Dendritic cell treated with granulocyte-macrophage colony-stimulating factor and Interleukin-4, amounts not matched to agents 40 ng/mL and 50 ng/mL, for 4 days (primary cell): ENCODE measurements around the gene HES1.

Experiments
- H3K27ac Mint-ChIP-seq: one replicate; pipeline ENCODE4 v1.8.0; 2022; ENCODE audit warnings: mild to moderate bottlenecking, mixed read lengths
- H3K27me3 Mint-ChIP-seq: one replicate; pipeline ENCODE4 v1.8.0; 2022; ENCODE audit warnings: mild to moderate bottlenecking, mixed read lengths
- H3K36me3 Mint-ChIP-seq: one replicate; pipeline ENCODE4 v1.8.0; 2022; ENCODE audit warnings: low read depth, mixed read lengths
- H3K4me1 Mint-ChIP-seq: one replicate; pipeline ENCODE4 v1.8.0; 2022; ENCODE audit warnings: low read depth, mixed read lengths
- H3K4me3 Mint-ChIP-seq: one replicate; pipeline ENCODE4 v1.8.0; 2022; ENCODE audit warnings: mild to moderate bottlenecking, moderate library complexity, mixed read lengths
- H3K9me3 Mint-ChIP-seq: one replicate; pipeline ENCODE4 v1.8.0; 2022; ENCODE audit warnings: mixed read lengths
- intact Hi-C: fragments of 100-400 bp; cut with micrococcal nuclease; formaldehyde crosslinking; loops from one replicate; pipeline ENCODE4 v1.15.0; 2022

HES1 gene

DNA sequence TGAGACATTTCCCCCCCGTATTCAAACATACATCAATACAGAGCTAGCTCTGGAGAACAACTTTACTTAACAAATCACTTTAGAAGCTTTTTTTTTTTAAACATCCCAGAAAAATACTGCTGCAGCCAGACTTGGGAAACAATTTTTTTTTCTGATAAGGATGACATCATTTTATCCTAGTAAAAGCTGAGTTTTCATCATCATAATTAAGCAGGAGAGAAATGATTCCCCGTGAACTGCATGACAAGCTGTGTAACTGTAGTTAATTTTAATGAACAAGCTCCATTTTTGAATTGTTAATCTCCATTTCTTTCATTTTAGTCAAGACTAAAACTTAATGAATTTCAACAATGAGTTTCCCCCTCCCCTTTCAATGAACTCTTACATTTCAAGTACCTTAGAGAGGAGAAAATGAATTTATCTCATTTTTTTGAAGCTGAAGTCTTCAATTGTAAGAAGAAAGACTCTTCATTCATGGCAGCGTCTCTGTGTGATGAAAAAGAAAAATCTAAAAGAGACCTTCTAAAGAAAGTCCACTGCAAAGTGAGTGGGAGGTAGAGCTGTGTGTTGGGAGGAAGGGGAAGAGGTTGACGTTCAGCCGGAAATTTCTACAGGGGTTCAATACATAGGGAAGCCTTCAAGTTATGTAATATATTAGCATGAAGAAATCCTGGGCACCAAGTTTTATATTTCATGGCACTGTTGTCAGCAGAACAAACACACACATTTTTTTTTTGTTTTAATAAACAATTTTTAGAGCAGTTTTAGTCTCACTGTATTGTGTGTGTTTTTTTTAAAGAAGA lies 31.7 kb downstream of the HES1 start:
- peaks cover 5% of the 10 kb centered on the region for H3K4me1 Mint-ChIP-seq
- H3K27ac Mint-ChIP-seq: no peak overlapping the region
- H3K4me3 Mint-ChIP-seq: no peak overlapping the region
- H3K9me3 Mint-ChIP-seq: no peaks in the 10 kb centered on the region
- no peaks in the 10 kb centered on the region for H3K36me3 Mint-ChIP-seq
- intact Hi-C loops: no loop called here
- H3K27me3 Mint-ChIP-seq: peaks cover 45% of the 10 kb centered on the region

DNA sequence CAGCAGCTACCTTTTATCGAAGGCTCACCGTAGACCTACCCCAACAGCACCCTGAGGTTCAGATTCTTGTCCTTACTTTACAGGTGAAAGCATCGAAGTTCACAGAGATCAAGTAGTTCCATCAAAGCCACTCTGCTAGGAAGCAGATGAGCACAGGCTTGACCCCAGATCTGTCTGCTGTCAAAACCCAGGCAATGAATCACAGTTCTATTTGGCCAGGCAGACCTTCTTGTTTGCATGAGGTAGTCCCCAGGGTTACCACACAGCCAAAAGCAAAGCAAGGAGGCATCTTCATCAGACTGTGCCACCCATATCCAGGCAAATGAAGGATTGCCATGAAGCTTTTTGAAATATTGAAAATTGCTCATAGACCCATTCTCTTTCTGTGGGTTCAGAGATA lies 33.0 kb downstream of the HES1 start:
- intact Hi-C loops: no loop called here
- H3K27ac Mint-ChIP-seq: no peak overlapping the region
- no peak overlapping the region for H3K4me3 Mint-ChIP-seq
- H3K36me3 Mint-ChIP-seq: no peaks in the 10 kb centered on the region
- H3K4me1 Mint-ChIP-seq: peaks cover 5% of the 10 kb centered on the region
- H3K9me3 Mint-ChIP-seq: no peaks in the 10 kb centered on the region
- peaks cover 36% of the 10 kb centered on the region for H3K27me3 Mint-ChIP-seq

DNA sequence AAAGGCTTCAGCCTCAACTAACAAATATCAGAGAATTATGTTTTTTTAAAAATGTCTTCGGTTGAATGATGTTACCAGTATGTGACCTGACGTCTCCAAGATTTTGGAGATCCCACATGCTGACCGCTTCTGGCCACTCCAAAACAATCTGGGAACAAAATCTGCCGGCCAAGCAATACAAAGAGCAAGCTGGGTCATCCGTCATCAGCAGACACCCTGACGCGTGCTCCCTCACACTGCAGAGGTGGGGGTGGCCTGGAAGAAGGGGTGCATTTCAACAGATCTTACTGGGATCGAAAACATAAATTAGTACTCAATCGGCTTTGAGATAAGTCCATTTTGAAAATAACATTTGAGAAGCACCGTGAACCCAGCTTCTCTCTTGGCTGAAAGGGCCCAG lies 33.6 kb downstream of the HES1 start:
- Mint-ChIP-seq H3K27ac (no peak overlapping the region), H3K9me3 (no peaks in the 10 kb centered on the region), H3K4me1 (peaks cover 5% of the 10 kb centered on the region), H3K36me3 (no peaks in the 10 kb centered on the region), H3K4me3 (no peak overlapping the region), H3K27me3 (peaks cover 34% of the 10 kb centered on the region)
- intact Hi-C loops: no loop called here

DNA sequence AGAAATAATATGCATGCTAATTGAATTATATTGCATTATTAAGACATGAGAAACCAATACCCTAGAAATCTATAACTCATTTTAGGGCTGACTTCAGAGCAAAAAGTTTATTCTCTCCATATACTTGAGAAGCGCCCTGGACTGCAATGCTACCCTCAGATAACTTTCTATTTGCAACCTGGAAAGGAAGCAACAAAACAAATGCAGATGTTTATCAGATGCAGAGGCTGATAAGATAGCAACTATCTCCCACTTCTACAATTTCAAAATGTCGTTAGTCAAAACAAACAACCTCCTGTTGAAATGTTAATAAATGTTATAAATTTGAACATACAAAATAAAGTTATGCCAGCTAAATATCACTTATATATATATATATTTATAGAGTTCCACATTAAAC lies 34.8 kb downstream of the HES1 start:
- H3K9me3 Mint-ChIP-seq: no peaks in the 10 kb centered on the region
- no peak overlapping the region for H3K27ac Mint-ChIP-seq
- H3K36me3 Mint-ChIP-seq: no peaks in the 10 kb centered on the region
- H3K4me1 Mint-ChIP-seq: peaks cover 5% of the 10 kb centered on the region
- H3K4me3 Mint-ChIP-seq: no peak overlapping the region
- peaks cover 36% of the 10 kb centered on the region for H3K27me3 Mint-ChIP-seq
- intact Hi-C loops: no loop called here

DNA sequence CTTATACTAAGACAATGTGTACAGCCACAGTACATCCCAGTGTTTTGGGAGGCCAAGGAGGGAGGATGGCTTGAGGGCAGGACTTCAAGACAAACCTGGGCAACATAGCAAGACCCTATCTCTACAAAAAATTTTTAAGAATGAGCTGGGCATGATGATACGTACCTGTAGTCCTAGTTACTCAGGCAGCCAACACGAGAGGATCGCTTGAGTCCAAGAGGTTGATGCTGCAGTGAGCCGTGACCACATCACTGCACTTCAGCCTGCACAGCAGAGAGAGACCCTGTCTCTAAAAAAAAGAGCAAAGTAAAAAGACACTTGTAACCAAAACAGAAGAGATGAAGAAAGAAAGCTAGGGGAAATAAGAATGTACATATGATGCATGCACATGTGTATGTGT lies 38.5 kb downstream of the HES1 start:
- Mint-ChIP-seq H3K36me3 (no peaks in the 10 kb centered on the region), H3K4me1 (no peaks in the 10 kb centered on the region), H3K27ac (no peak overlapping the region), H3K9me3 (no peaks in the 10 kb centered on the region), H3K4me3 (no peak overlapping the region), H3K27me3 (peaks cover 37% of the 10 kb centered on the region)
- intact Hi-C loops: no loop called here

DNA sequence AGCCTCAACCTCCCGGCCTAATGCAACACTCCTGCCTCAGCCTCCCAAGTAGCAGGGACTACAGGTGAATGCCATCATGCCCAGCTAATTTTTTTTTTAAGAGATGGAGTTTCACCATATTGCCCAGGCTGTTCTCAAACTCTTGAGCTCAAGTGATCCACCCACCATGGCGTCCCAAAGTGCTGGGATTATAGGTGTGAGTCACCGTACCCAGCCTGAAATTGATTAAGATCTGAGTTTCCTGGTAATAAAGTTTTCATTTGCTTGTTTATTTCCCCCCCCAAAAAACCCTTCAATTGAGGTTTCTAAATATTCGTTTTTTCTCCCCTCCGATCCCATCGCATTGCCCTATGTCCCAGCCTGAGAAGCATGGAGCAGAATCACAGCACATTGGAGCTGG lies 39.0 kb downstream of the HES1 start:
- no peaks in the 10 kb centered on the region for H3K4me1 Mint-ChIP-seq
- peaks cover 36% of the 10 kb centered on the region for H3K27me3 Mint-ChIP-seq
- H3K4me3 Mint-ChIP-seq: no peak overlapping the region
- intact Hi-C loops: no loop called here
- H3K36me3 Mint-ChIP-seq: no peaks in the 10 kb centered on the region
- H3K27ac Mint-ChIP-seq: no peak overlapping the region
- H3K9me3 Mint-ChIP-seq: no peaks in the 10 kb centered on the region

DNA sequence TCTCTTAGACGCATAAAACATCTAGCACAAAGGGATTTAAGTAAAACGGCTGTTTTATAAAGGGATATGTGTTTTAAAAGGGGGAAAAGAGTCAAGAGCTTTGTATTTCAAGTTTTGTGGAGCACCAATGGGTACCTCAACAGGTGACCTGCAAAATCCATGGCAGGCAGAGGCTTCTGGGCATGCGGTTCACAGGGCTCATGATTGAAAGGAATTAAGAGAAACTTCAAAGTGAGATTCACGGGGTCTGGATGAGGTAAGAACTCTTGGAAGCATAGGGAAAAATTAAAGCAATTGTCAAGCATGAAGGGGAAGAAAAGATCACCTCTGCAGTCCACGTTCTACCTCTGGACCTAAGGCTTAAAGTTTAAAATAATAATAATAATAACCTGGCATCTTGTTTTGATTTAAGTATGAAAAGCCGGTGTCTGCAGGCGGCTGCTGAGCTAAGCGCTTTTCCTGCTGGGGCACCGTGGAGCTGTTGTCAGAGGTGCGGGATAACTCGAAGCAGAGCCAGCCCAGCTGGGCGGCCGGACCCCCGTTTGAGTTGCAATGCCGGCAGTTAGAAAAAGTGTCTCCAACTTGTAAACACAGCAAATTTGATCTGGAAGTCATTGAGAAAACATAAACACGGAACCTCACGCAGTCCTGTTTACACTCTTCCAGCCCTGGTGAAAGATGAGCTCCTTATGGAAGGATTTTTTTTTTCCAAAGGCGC lies 40.5 kb downstream of the HES1 start:
- Mint-ChIP-seq H3K27me3 (peaks cover 37% of the 10 kb centered on the region), H3K4me1 (no peaks in the 10 kb centered on the region), H3K27ac (no peak overlapping the region), H3K36me3 (no peaks in the 10 kb centered on the region), H3K4me3 (no peak overlapping the region), H3K9me3 (no peaks in the 10 kb centered on the region)
- intact Hi-C loops: no loop called here

DNA sequence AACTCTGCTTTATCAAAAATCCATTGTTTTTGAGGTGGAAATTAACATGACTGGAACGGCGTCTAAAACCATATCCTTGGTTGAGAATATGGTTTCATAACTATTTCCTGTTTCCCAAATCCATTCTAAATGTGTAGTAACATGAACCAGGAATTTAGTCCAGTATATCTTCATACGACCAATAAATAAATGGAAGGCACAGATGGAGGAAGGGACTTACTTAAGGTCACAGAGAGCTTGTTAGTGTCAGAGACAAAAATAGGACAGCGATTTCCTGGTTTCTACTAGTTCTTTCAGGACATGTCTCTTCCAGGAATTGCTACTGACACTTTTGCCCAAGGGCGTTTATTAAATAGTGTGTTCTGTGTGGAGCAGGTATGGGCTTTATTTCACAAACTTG lies 41.2 kb downstream of the HES1 start:
- peaks cover 37% of the 10 kb centered on the region for H3K27me3 Mint-ChIP-seq
- intact Hi-C loops: no loop called here
- H3K9me3 Mint-ChIP-seq: no peaks in the 10 kb centered on the region
- no peak overlapping the region for H3K4me3 Mint-ChIP-seq
- H3K4me1 Mint-ChIP-seq: no peaks in the 10 kb centered on the region
- H3K27ac Mint-ChIP-seq: no peak overlapping the region
- no peaks in the 10 kb centered on the region for H3K36me3 Mint-ChIP-seq

DNA sequence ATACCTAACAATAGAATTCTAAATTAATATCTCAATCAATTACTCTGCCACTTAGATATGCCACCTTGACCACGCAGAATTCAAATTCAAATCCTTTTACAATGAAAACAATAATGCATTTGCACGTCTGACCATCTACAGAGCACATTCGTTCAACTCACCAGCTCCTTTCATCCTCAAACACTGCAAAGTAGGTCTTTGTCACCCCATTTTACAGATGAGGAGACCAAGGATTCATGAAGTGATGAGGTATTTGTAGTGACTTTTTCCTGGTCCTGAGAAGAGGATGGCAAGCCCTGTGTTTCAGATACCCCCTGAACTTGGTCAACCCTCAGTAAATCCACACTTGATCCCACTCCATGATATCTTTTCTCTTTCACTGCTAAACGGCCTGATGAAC lies 42.2 kb downstream of the HES1 start:
- Mint-ChIP-seq H3K36me3 (no peaks in the 10 kb centered on the region), H3K4me3 (no peak overlapping the region), H3K9me3 (no peaks in the 10 kb centered on the region), H3K27me3 (peaks cover 36% of the 10 kb centered on the region), H3K27ac (no peak overlapping the region), H3K4me1 (no peaks in the 10 kb centered on the region)
- intact Hi-C loops: no loop called here

DNA sequence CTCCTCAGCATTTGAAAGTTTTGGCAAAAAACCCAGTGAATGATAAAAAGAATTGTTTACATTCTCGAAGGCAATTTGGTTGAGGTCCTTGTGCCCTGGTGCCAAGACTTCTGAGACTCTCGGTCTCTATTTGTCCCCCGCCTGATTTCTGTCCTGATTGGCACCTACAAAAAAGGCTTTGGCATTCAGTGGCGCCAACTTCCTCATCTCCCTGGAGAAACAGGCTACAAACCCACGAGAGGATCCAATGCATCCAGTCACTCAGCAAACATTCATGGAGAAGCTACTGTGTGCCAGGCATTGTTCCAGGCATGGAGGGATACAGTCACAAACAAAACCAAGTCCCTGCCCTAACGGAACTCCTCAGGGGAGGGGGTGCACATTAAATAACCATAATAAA lies 42.7 kb downstream of the HES1 start:
- Mint-ChIP-seq H3K27ac (no peak overlapping the region), H3K36me3 (no peaks in the 10 kb centered on the region), H3K4me3 (no peak overlapping the region), H3K9me3 (no peaks in the 10 kb centered on the region), H3K4me1 (no peaks in the 10 kb centered on the region), H3K27me3 (peaks cover 36% of the 10 kb centered on the region)
- intact Hi-C loops: no loop called here

DNA sequence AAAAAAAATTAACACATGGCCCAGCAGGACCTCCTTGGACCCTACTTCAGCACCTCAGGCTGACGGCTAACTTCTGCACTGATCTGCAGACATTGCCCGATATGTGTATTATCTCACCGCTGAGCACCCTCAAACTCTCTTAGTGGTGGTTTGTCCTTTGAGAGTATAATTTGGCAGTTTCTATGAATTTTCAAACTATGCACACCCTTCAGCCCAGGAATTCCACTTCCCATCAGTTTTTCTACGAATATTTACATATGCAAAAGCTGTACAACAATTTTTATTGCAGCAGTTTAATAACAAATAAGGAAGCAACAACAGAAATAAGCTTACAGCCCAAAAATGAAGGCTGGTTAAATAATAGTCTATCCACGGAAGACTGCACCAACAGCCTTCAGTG lies 44.6 kb downstream of the HES1 start:
- no peak overlapping the region for H3K4me3 Mint-ChIP-seq
- H3K4me1 Mint-ChIP-seq: no peaks in the 10 kb centered on the region
- no peak overlapping the region for H3K27ac Mint-ChIP-seq
- peaks cover 31% of the 10 kb centered on the region for H3K27me3 Mint-ChIP-seq
- no peaks in the 10 kb centered on the region for H3K36me3 Mint-ChIP-seq
- intact Hi-C loops: no loop called here
- H3K9me3 Mint-ChIP-seq: no peaks in the 10 kb centered on the region

DNA sequence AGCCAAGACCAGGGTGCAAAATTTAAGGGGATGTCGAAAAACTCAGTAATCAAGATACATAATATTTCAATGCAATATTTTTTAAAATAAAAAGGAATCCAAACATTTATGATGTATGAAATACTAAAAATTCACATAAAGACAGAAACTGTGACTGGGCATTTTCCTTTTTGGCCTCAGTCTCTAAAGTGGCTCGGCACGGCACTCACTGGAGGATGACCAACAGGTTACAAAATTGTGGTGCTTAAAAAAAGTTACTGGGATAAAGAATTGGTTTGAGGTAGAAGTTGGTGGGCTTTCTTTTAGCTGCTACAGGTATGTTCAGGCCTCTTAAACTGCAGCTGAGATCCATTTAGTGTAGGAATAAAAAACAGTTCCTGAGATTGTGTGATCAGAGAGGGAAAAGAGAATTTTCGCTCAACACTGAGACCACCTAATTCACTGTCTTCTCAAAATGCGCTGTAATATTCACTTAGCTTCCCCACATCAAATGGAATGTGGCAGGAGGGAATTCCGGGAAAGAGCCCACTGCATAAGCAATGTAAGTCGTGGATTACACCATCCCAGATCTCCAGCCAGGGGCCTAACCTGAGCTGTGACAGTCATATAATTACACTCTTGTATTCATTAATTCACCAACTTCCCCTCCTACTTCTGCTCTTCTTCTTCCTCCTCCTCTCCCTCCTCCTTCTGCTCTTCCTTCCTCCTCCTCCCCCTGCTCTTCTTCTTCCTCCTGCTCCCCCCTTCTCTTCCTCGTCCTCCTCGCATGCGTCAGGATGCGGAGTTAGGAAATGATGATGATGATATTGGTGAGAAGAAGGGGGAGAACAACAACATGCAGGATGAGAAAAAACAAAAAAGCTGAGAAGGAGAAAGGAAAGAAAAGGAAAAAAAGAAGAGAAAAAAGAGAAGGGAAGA lies 45.9 kb downstream of the HES1 start:
- Mint-ChIP-seq H3K4me1 (no peaks in the 10 kb centered on the region), H3K27ac (no peak overlapping the region), H3K36me3 (no peaks in the 10 kb centered on the region), H3K4me3 (no peak overlapping the region), H3K9me3 (no peaks in the 10 kb centered on the region), H3K27me3 (peaks cover 20% of the 10 kb centered on the region)
- intact Hi-C loops: no loop called here

DNA sequence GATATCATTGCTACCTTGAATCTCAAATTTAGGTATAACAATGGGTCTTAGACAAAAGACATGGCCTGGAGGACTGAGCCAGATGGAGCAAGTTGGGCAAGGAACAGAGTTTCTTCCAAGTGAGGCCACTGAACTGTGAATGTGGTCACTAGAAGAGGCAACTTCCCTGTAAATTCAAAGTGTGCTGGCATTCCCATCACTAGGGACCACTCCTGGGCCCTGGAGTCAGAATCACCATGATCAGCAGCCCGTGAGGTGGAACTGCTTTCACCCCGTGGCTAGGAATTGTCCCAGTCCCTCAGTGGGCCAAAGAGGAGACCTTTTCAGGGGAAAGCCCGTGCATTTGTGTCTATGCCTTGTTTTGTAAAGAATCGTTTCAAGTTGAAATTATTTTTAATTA lies 47.3 kb downstream of the HES1 start:
- Mint-ChIP-seq H3K36me3 (no peaks in the 10 kb centered on the region), H3K27ac (no peak overlapping the region), H3K27me3 (peaks cover 16% of the 10 kb centered on the region), H3K4me3 (no peak overlapping the region), H3K9me3 (no peaks in the 10 kb centered on the region), H3K4me1 (no peaks in the 10 kb centered on the region)
- intact Hi-C loops: no loop called here

DNA sequence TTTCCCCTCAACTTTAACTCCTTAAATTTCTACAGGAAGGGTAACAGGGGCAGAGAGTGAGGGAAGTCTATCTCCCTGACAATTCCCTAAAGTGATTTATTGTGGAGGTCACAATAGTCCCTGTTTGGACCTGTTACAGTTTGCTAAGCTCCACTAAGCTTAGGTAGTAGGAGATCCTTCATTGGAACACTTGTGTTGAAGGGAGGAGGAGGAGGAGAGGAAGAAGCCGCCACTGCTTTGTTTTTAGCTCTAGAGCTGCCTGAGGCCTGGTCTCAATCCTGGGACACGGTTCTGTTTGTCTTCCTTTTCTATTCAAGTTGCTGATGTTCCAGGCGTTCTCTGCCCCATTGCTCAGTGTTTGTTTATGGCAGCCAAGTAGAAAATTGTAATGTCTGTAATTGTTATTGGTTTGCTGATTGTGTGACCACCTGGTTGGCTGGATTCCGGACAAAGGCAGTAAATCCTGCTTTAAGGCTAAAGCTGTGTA lies 48.4 kb downstream of the HES1 start:
- Mint-ChIP-seq H3K4me3 (no peak overlapping the region), H3K27me3 (peaks cover 10% of the 10 kb centered on the region), H3K9me3 (no peaks in the 10 kb centered on the region), H3K27ac (no peak overlapping the region), H3K36me3 (no peaks in the 10 kb centered on the region), H3K4me1 (no peaks in the 10 kb centered on the region)
- intact Hi-C loops: no loop called here
